Glutamatergic neuron (in vitro differentiated cells): ENCODE data around the gene OAT. TPM values are rescaled to one million over a fixed set of nuclear protein-coding genes. Genes with fewer than 3 reads are reported as not detected.

Experiments
- DNase-seq: peaks from one replicate; pipeline ENCODE4 v3.0.0; 2022
- H3K27ac Mint-ChIP-seq: one replicate; pipeline ENCODE4 v1.8.0; 2020; ENCODE audit warnings: mild to moderate bottlenecking, mixed read lengths, inconsistent platforms; ENCODE audit not compliant: unreplicated experiment
- H3K27me3 Mint-ChIP-seq: one replicate; pipeline ENCODE4 v1.8.0; 2020; ENCODE audit warnings: mild to moderate bottlenecking, moderate library complexity, mixed read lengths, inconsistent platforms; ENCODE audit not compliant: unreplicated experiment
- H3K36me3 Mint-ChIP-seq: one replicate; pipeline ENCODE4 v1.8.0; 2020; ENCODE audit warnings: mild to moderate bottlenecking, mixed read lengths, inconsistent platforms; ENCODE audit not compliant: unreplicated experiment
- H3K4me1 Mint-ChIP-seq: one replicate; pipeline ENCODE4 v1.8.0; 2020; ENCODE audit warnings: mild to moderate bottlenecking, low read depth, mixed read lengths, inconsistent platforms; ENCODE audit not compliant: unreplicated experiment
- H3K4me3 Mint-ChIP-seq: one replicate; pipeline ENCODE4 v1.8.0; 2020; ENCODE audit warnings: mild to moderate bottlenecking, mixed read lengths, inconsistent platforms; ENCODE audit not compliant: unreplicated experiment
- H3K9me3 Mint-ChIP-seq: one replicate; pipeline ENCODE4 v1.8.0; 2020; ENCODE audit warnings: mild to moderate bottlenecking, moderate library complexity, mixed read lengths, inconsistent platforms; ENCODE audit not compliant: unreplicated experiment
- CTCF ChIP-seq: fragments of 200-600 bp; sonication (generic); IDR thresholded peaks from one replicate; pipeline ENCODE4 v1.5.0; 2021; ENCODE audit not compliant: partially characterized antibody, unreplicated experiment
- total RNA-seq: library from RNA; stranded (reverse); fragmentation: NEBNext Ultra II Directional; extraction: Animal tissue kit (Norgen Biotek cat#: 25700); gene quantifications from one replicate; pipeline ENCODE4 v1.2.1, GENCODE V29; 2021; ENCODE audit not compliant: unreplicated experiment

The OAT gene
- total RNA-seq, 1 donor from 2014 or later, result 49.2 TPM

- TF ChIP-seq CTCF, result no peak
- Mint-ChIP-seq H3K27ac (no peak overlapping the region), H3K36me3 (no peaks in the 10 kb centered on the region), H3K27me3 (no peaks in the 10 kb centered on the region), H3K9me3 (peaks cover 1% of the 10 kb centered on the region), H3K4me1 (no peaks in the 10 kb centered on the region), H3K4me3 (no peak overlapping the region)
- DNase-seq, result no peak
These were observed 11.3 kb downstream of the OAT start for GRCh38 chr10:124407456-124407855.

GRCh38 chr10:124403548-124403947, 15.2 kb downstream of the OAT start:
- Mint-ChIP-seq H3K4me1 (no peaks in the 10 kb centered on the region), H3K4me3 (no peak overlapping the region), H3K27ac (no peak overlapping the region), H3K36me3 (no peaks in the 10 kb centered on the region), H3K9me3 (peaks cover 1% of the 10 kb centered on the region), H3K27me3 (no peaks in the 10 kb centered on the region)
- peak; percentile 70 for TF ChIP-seq CTCF
- no peak for DNase-seq

- no peak for TF ChIP-seq CTCF
- Mint-ChIP-seq H3K36me3 (no peaks in the 10 kb centered on the region), H3K27ac (no peak overlapping the region), H3K27me3 (no peaks in the 10 kb centered on the region), H3K9me3 (peaks cover 1% of the 10 kb centered on the region), H3K4me3 (no peak overlapping the region), H3K4me1 (no peaks in the 10 kb centered on the region)
- DNase-seq, result no peak
These were observed 16.4 kb downstream of the OAT start for GRCh38 chr10:124402273-124402672.

- Mint-ChIP-seq H3K27me3 (no peaks in the 10 kb centered on the region), H3K4me1 (no peaks in the 10 kb centered on the region), H3K9me3 (peaks cover 1% of the 10 kb centered on the region), H3K4me3 (no peak overlapping the region), H3K36me3 (no peaks in the 10 kb centered on the region), H3K27ac (no peak overlapping the region)
- no peak for TF ChIP-seq CTCF
- no peak for DNase-seq
These were observed 17.1 kb downstream of the OAT start for GRCh38 chr10:124401633-124402032.

- Mint-ChIP-seq H3K9me3 (no peaks in the 10 kb centered on the region), H3K36me3 (peaks cover 11% of the 10 kb centered on the region), H3K4me1 (no peaks in the 10 kb centered on the region), H3K27ac (no peak overlapping the region), H3K27me3 (peaks cover 2% of the 10 kb centered on the region), H3K4me3 (no peak overlapping the region)
- DNase-seq, result no peak
- no peak for TF ChIP-seq CTCF
These were observed 24.1 kb downstream of the OAT start for GRCh38 chr10:124394583-124394982.
